Astrocyte (in vitro differentiated cells and primary cell): Measurements from ENCODE around the gene AHNAK2. TPM values are rescaled to one million over a fixed set of nuclear protein-coding genes. Genes with fewer than 3 reads are reported as not detected.
A peak's percentile ranks its signal among the peaks of the same experiment; 100 is the strongest.

ENCODE experiments used
- DNase-seq: peaks from one replicate; pipeline ENCODE4 v3.0.0-alpha.2; 2010; ENCODE audit warnings: low read depth
- FAIRE-seq: peaks from 2 replicates; lab custom pipeline; 2011; peaks lifted over from hg19 to GRCh38; lab: Jason Lieb, UNC
- H2AFZ ChIP-seq: 2 replicates; pipeline ENCODE4 v1.6.0; 2012; ENCODE audit warnings: low read depth, low read length, inconsistent platforms
- H3K27ac ChIP-seq: 2 replicates; pipeline ENCODE4 v1.5.1; 2011; ENCODE audit warnings: low read depth, low read length, inconsistent platforms
- H3K27me3 ChIP-seq: 2 replicates; pipeline ENCODE4 v1.6.0; 2011; ENCODE audit warnings: low read length, inconsistent platforms; ENCODE audit not compliant: insufficient read depth
- H3K36me3 ChIP-seq: 2 replicates; pipeline ENCODE4 v1.5.1; 2011; ENCODE audit warnings: low read length, inconsistent platforms; ENCODE audit not compliant: insufficient read depth
- H3K4me1 ChIP-seq: 2 replicates; pipeline ENCODE4 v1.5.1; 2011; ENCODE audit warnings: low read length, inconsistent platforms; ENCODE audit not compliant: insufficient read depth
- H3K4me2 ChIP-seq: 2 replicates; pipeline ENCODE4 v1.6.0; 2012; ENCODE audit warnings: low read length, inconsistent platforms
- H3K4me3 ChIP-seq: 2 replicates; pipeline ENCODE4 v1.5.1; 2011; ENCODE audit warnings: low read depth, mild to moderate bottlenecking, low read length, inconsistent platforms; ENCODE audit not compliant: insufficient read depth
- H3K79me2 ChIP-seq: 2 replicates; pipeline ENCODE4 v1.6.0; 2012; ENCODE audit warnings: mild to moderate bottlenecking, low read length, inconsistent platforms; ENCODE audit not compliant: insufficient read depth
- H3K9ac ChIP-seq: 2 replicates; pipeline ENCODE4 v1.6.0; 2012; ENCODE audit warnings: mild to moderate bottlenecking, low read length, inconsistent platforms
- H3K9me3 ChIP-seq: 2 replicates; pipeline ENCODE4 v1.5.1; 2012; ENCODE audit warnings: low read depth, mild to moderate bottlenecking, low read length, inconsistent platforms; ENCODE audit not compliant: insufficient read depth
- H4K20me1 ChIP-seq: 2 replicates; pipeline ENCODE4 v1.6.0; 2012; ENCODE audit warnings: low read length, inconsistent platforms; ENCODE audit not compliant: insufficient read depth
- H3K27ac Mint-ChIP-seq: one replicate; pipeline ENCODE4 v1.8.0; 2021; ENCODE audit warnings: mild to moderate bottlenecking, mixed read lengths; ENCODE audit not compliant: unreplicated experiment
- H3K27me3 Mint-ChIP-seq: one replicate; pipeline ENCODE4 v1.8.0; 2021; ENCODE audit warnings: low read depth, mixed read lengths; ENCODE audit not compliant: unreplicated experiment
- H3K36me3 Mint-ChIP-seq: one replicate; pipeline ENCODE4 v1.8.0; 2021; ENCODE audit warnings: low read depth, mixed read lengths; ENCODE audit not compliant: unreplicated experiment
- H3K4me1 Mint-ChIP-seq: one replicate; pipeline ENCODE4 v1.8.0; 2021; ENCODE audit warnings: low read depth, mixed read lengths; ENCODE audit not compliant: unreplicated experiment
- H3K4me3 Mint-ChIP-seq: one replicate; pipeline ENCODE4 v1.8.0; 2021; ENCODE audit warnings: mild to moderate bottlenecking, moderate library complexity, mixed read lengths; ENCODE audit not compliant: unreplicated experiment
- H3K9me3 Mint-ChIP-seq: one replicate; pipeline ENCODE4 v1.8.0; 2021; ENCODE audit warnings: mild to moderate bottlenecking, mixed read lengths; ENCODE audit not compliant: unreplicated experiment
- CTCF ChIP-seq: IDR thresholded peaks from 2 replicates; pipeline ENCODE4 v1.5.1; 2011; ENCODE audit warnings: low read depth, mild to moderate bottlenecking, inconsistent platforms, low read length, moderate library complexity; ENCODE audit not compliant: insufficient read depth
- EZH2 ChIP-seq: IDR thresholded peaks from 2 replicates; pipeline ENCODE4 v1.6.1; 2012; ENCODE audit warnings: mild to moderate bottlenecking, low read length, inconsistent platforms; ENCODE audit not compliant: insufficient read depth
- total RNA-seq: library from RNA; stranded (reverse); gene quantifications from 2 replicates; pipeline ENCODE4 v1.2.1, GENCODE V29; 2021

The AHNAK2 gene
- total RNA-seq, 1 donor from 2014 or later: 44.7 TPM

GRCh38 chr14:105013150-105013785, 35.1 kb upstream of the AHNAK2 start:
- H4K20me1 ChIP-seq: peaks cover 87% of the 10 kb centered on the region
- peaks cover 10% of the 10 kb centered on the region for H3K4me1 ChIP-seq
- no peaks in the 10 kb centered on the region for H3K4me1 Mint-ChIP-seq
- no peak overlapping the region for H3K27ac Mint-ChIP-seq
- no peak overlapping the region for H3K27ac ChIP-seq
- H3K9ac ChIP-seq: no peak overlapping the region
- peaks cover 16% of the 10 kb centered on the region for H3K36me3 ChIP-seq
- peaks cover 93% of the 10 kb centered on the region for H3K79me2 ChIP-seq
- DNase-seq: no peak
- TF ChIP-seq CTCF (no peak), EZH2 (no peak)
- H3K4me2 ChIP-seq: peak overlapping the region; percentile 8
- H3K4me3 Mint-ChIP-seq: no peak overlapping the region
- FAIRE-seq: no peak
- no peak overlapping the region for H3K4me3 ChIP-seq
- no peaks in the 10 kb centered on the region for H3K9me3 ChIP-seq
- no peaks in the 10 kb centered on the region for H3K27me3 Mint-ChIP-seq
- peaks cover 7% of the 10 kb centered on the region for H3K36me3 Mint-ChIP-seq
- H3K27me3 ChIP-seq: no peaks in the 10 kb centered on the region
- no peak overlapping the region for H2AFZ ChIP-seq
- no peaks in the 10 kb centered on the region for H3K9me3 Mint-ChIP-seq

- FAIRE-seq (no peak), DNase-seq (no peak)
- peaks cover 86% of the 10 kb centered on the region for H3K79me2 ChIP-seq
- no peak overlapping the region for H3K4me2 ChIP-seq
- H3K4me1 ChIP-seq: peaks cover 10% of the 10 kb centered on the region
- no peaks in the 10 kb centered on the region for H3K4me1 Mint-ChIP-seq
- no peaks in the 10 kb centered on the region for H3K27me3 ChIP-seq
- no peak overlapping the region for H3K4me3 ChIP-seq
- no peaks in the 10 kb centered on the region for H3K9me3 ChIP-seq
- H3K9me3 Mint-ChIP-seq: no peaks in the 10 kb centered on the region
- H3K27ac Mint-ChIP-seq: no peak overlapping the region
- no peak overlapping the region for H3K4me3 Mint-ChIP-seq
- TF ChIP-seq EZH2: no peak
- TF ChIP-seq CTCF: peak; percentile 16
- H3K36me3 ChIP-seq: peaks cover 17% of the 10 kb centered on the region
- H2AFZ ChIP-seq: no peak overlapping the region
- peaks cover 82% of the 10 kb centered on the region for H4K20me1 ChIP-seq
- H3K27me3 Mint-ChIP-seq: no peaks in the 10 kb centered on the region
- H3K36me3 Mint-ChIP-seq: peaks cover 7% of the 10 kb centered on the region
- no peak overlapping the region for H3K27ac ChIP-seq
- no peak overlapping the region for H3K9ac ChIP-seq
Observed at GRCh38 chr14:105012171-105012985, 34.2 kb upstream of the AHNAK2 start.
